Right cardiac atrium (tissue), 5 donors: Measurements from ENCODE around the gene AK4. TPM values are rescaled to one million over a fixed set of nuclear protein-coding genes. Genes with fewer than 3 reads are reported as not detected.
"Not testable (repeated sequence)": the region's sequence is repeated elsewhere in the genome, so short reads cannot be mapped to it uniquely, and the experiment has no call there.

Source experiments
- ATAC-seq, 2 donors: fragments of 200-7000 bp; cut with Tn5 transposase; one replicate each; pipeline versions ENCODE4 v1.8.0 to v1.9.1; 2020; ENCODE audit warnings: moderate library complexity in 2 of 2, mild to moderate bottlenecking in 1 of 2
- DNase-seq, 3 donors: peaks; one replicate each; pipeline ENCODE4 v3.0.0-alpha.2; 2020
- H3K27ac ChIP-seq: one replicate; pipeline ENCODE4 v1.5.1; 2013; ENCODE audit warnings: mild to moderate bottlenecking, low read length, control low read depth, moderate library complexity
- H3K27me3 ChIP-seq: one replicate; pipeline ENCODE4 v1.6.1; 2013; ENCODE audit not compliant: control insufficient read depth, insufficient read depth
- H3K4me1 ChIP-seq: one replicate; pipeline ENCODE4 v1.6.1; 2013; ENCODE audit warnings: low read length; ENCODE audit not compliant: control insufficient read depth, insufficient read depth
- H3K4me3 ChIP-seq: one replicate; pipeline ENCODE4 v1.5.1; 2013; ENCODE audit warnings: low read length, control low read depth
- H3K9me3 ChIP-seq: one replicate; pipeline ENCODE4 v1.6.1; 2013; ENCODE audit warnings: low read length; ENCODE audit not compliant: control insufficient read depth
- WGBS: extraction: QIAGEN DNeasy Blood & Tissue Kit; methylation state at CpG from one replicate; pipeline ENCODE4 v1.1.7; 2013; 5-methylcytosine and 5-hydroxymethylcytosine counted together
- intact Hi-C, 4 donors: fragments of 100-400 bp; cut with DNase I; formaldehyde crosslinking; loops; one replicate each; pipeline versions ENCODE4 v1.11.0 to v1.14.0; 2022 to 2023
- polyA plus RNA-seq: library from polyadenylated mRNA; stranded (reverse); fragments of 200-250 nt; gene quantifications from one replicate; pipeline ENCODE4 v1.2.3, GENCODE V29; 2013
- total RNA-seq, 4 donors: library from RNA; stranded (reverse); fragmentation: NEBNext Ultra II Directional; extraction: Animal tissue kit (Norgen Biotek cat#: 25700); gene quantifications; one replicate each; pipeline ENCODE4 v1.2.1, GENCODE V29; 2021
- donor health status: healthy with polysubstance abuse.
- donor health status: DM: no; HTN: yes; CAD: no.
- donor health status: DM: no; HTN: no; CAD: no.
- donor health status: DM: no; HTN: yes; CAD: no; lungs with severe emphysema.
- donor health status: DM: yes; HTN: yes; CAD: no.

The AK4 gene
- total and polyA plus RNA-seq, 5 donors: 31.2 to 102 (median 89.3) TPM

GRCh38 chr1:65138524-65138923 lies 9.5 kb upstream of the AK4 start:
- WGBS: 95% methylated on average over 1 of the region's 1 CpG
- Histone ChIP-seq H3K27me3 (no peaks in the 10 kb centered on the region), H3K4me3 (no peak overlapping the region), H3K9me3 (no peaks in the 10 kb centered on the region), H3K27ac (no peak overlapping the region), H3K4me1 (no peaks in the 10 kb centered on the region)
- intact Hi-C loops: no loop called here
- DNase-seq (no peak), ATAC-seq (no peak)

DNA sequence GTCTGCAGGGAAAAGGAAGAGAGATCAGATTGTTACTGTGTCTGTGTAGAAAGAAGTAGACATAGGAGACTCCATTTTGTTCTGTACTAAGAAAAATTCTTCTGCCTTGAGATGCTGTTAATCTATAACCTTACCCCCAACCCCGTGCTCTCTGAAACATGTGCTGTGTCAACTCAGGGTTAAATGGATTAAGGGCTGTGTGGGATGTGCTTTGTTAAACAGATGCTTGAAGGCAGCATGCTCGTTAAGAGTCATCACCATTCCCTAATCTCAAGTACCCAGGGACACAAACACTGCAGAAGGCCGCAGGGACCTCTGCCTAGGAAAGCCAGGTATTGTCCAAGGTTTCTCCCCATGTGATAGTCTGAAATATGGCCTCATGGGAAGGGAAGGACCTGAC lies 8.2 kb upstream of the AK4 start:
- H3K27me3 ChIP-seq, H3K4me3 ChIP-seq, ATAC-seq, H3K9me3 ChIP-seq, H3K27ac ChIP-seq, H3K4me1 ChIP-seq, DNase-seq: not testable (repeated sequence)
- intact Hi-C loops: loop anchor here in 3 of 4 donors (10.0 kb wide), 3 partner anchors 65 to 75 kb away; no protein-coding TSS in a partner anchor
- 53% methylated on average over 3 of the region's 3 CpGs for WGBS

GRCh38 chr1:65141394-65141793 lies 6.6 kb upstream of the AK4 start:
- intact Hi-C loops: loop anchor here in 3 of 4 donors (10.0 kb wide), 3 partner anchors 63 to 73 kb away; no protein-coding TSS in a partner anchor
- ATAC-seq: peak; percentile 55 to 85

GRCh38 chr1:65141918-65142317 lies 6.1 kb upstream of the AK4 start:
- ATAC-seq (no peak), DNase-seq (no peak)
- intact Hi-C loops: loop anchor here in 3 of 4 donors (10.0 kb wide), 3 partner anchors 63 to 73 kb away; no protein-coding TSS in a partner anchor
- Histone ChIP-seq H3K27ac (no peak overlapping the region), H3K4me1 (peaks cover 2% of the 10 kb centered on the region), H3K4me3 (no peak overlapping the region), H3K27me3 (no peaks in the 10 kb centered on the region), H3K9me3 (no peaks in the 10 kb centered on the region)

More at GRCh38 chr1:65141394-65141793, 6.6 kb upstream of the AK4 start:
- Histone ChIP-seq H3K9me3 (no peaks in the 10 kb centered on the region), H3K4me1 (no peaks in the 10 kb centered on the region), H3K27me3 (no peaks in the 10 kb centered on the region), H3K27ac (no peak overlapping the region), H3K4me3 (no peak overlapping the region)
- DNase-seq: no peak
- 29% methylated on average over 4 of the region's 4 CpGs for WGBS

DNA sequence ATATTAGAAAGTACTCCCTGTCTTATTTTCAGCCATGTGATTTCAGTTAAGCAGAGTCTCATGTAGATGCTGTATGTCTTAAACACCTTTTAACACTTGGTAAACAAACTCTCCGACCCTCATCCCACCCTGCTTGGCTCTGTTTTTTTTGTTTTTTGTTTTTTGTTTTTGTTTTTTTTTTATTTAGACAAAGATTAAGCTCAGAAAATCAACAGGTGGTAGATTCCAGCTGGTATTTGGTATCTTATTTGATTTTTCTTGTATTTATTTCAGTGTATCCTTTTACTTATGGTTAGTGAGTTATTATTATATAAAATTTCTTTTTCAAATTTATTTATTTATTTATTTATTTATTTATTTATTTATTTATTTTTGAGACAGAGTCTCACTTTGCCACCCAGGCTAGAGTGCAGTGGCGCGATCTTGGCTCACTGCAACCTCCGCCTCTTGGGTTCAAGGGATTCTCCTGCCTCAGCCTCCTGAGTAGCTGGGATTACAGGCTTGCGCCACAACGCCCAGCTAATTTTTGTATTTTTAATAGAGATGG lies 4.8 kb upstream of the AK4 start:
- intact Hi-C loops: loop anchor here in 3 of 4 donors (10.0 kb wide), 3 partner anchors 62 to 72 kb away; no protein-coding TSS in a partner anchor
- WGBS: 96% methylated on average over 6 of the region's 6 CpGs
- not testable (repeated sequence) for H3K27ac ChIP-seq, H3K4me3 ChIP-seq, H3K9me3 ChIP-seq, H3K4me1 ChIP-seq, ATAC-seq, DNase-seq, H3K27me3 ChIP-seq

GRCh38 chr1:65146908-65147423 lies 1.0 kb upstream of the AK4 start:
- DNase-seq: no peak
- Histone ChIP-seq H3K4me1 (peaks cover 3% of the 10 kb centered on the region), H3K9me3 (no peaks in the 10 kb centered on the region), H3K27ac (peak overlapping the region; percentile 55), H3K27me3 (no peaks in the 10 kb centered on the region), H3K4me3 (peak overlapping the region; percentile 63)
- intact Hi-C loops: loop anchor here in 3 of 4 donors (2.0 to 10.0 kb wide), 4 partner anchors 58 to 72 kb away; no protein-coding TSS in a partner anchor
- no peak for ATAC-seq
- WGBS: 17% methylated on average over 20 of the region's 20 CpGs

GRCh38 chr1:65147424-65148177 lies 402 bp upstream of the AK4 start:
- under 1% methylated on average over 88 of the region's 88 CpGs for WGBS
- H3K4me3 ChIP-seq: peak overlapping the region; percentile 63
- no peaks in the 10 kb centered on the region for H3K9me3 ChIP-seq
- no peaks in the 10 kb centered on the region for H3K27me3 ChIP-seq
- DNase-seq (peak; percentile 63 to 82 (median 76)), ATAC-seq (peak; percentile 57 to 75)
- intact Hi-C loops: loop anchor here in 3 of 4 donors (2.0 to 10.0 kb wide), 4 partner anchors 57 to 73 kb away; no protein-coding TSS in a partner anchor
- H3K4me1 ChIP-seq: peaks cover 3% of the 10 kb centered on the region
- peak overlapping the region; percentile 55 for H3K27ac ChIP-seq

- Histone ChIP-seq H3K27ac (peak overlapping the region; percentile 76), H3K27me3 (no peaks in the 10 kb centered on the region), H3K9me3 (no peaks in the 10 kb centered on the region), H3K4me1 (peaks cover 6% of the 10 kb centered on the region), H3K4me3 (peak overlapping the region; percentile 63)
- intact Hi-C loops: loop anchor here in 3 of 4 donors (10.0 kb wide), 3 partner anchors 56 to 74 kb away; no protein-coding TSS in a partner anchor
- peak; percentile 80 to 82 for ATAC-seq
- under 1% methylated on average over 73 of the region's 73 CpGs for WGBS
- DNase-seq: peak; percentile 60 to 82 (median 81)
These were observed 746 bp downstream of the AK4 start for GRCh38 chr1:65148548-65149350.

DNA sequence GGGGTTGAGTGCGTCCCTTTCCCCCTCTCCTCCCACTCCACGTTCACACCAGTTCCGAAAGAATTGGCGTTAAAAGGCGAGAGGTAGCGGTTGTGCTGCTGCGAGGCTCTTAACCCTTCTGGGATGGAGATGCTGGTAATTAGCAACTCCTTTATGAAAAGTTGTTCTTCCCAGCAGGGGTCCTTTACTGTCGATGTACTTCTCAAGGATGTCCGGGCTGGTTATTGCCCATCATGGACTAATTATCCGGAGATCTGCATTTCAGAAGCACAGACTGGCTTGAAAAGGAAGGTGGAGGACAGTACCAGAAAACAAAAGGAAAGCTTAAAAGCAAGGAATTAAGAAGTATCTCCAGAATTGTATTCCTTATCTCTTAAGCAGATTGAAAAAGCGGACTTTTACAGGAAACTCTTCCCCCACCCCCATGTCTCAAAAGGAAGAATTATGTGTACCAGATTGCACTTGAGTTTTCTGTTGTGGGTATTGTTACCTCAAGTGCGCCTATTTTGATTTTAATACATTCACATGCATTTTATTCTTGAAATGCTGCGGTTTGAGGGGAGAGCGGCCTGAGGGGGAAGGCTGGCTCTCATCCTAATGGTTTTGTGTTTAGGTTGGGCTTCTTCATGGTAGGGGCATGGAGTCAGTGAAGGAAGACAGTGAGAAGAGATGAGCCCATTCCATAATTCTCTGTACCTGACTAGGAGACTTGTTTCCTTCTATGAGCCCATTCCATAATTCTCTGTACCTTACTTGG lies 1.5 kb downstream of the AK4 start:
- H3K27ac ChIP-seq: peak overlapping the region; percentile 76
- peak overlapping the region; percentile 63 for H3K4me3 ChIP-seq
- WGBS: 27% methylated on average over 14 of the region's 14 CpGs
- intact Hi-C loops: loop anchor here in 3 of 4 donors (10.0 kb wide), 3 partner anchors 55 to 75 kb away; no protein-coding TSS in a partner anchor
- peak in 1 of 2 donors; percentile 6 for ATAC-seq
- no peaks in the 10 kb centered on the region for H3K27me3 ChIP-seq
- H3K4me1 ChIP-seq: peaks cover 6% of the 10 kb centered on the region
- no peak for DNase-seq
- no peaks in the 10 kb centered on the region for H3K9me3 ChIP-seq

DNA sequence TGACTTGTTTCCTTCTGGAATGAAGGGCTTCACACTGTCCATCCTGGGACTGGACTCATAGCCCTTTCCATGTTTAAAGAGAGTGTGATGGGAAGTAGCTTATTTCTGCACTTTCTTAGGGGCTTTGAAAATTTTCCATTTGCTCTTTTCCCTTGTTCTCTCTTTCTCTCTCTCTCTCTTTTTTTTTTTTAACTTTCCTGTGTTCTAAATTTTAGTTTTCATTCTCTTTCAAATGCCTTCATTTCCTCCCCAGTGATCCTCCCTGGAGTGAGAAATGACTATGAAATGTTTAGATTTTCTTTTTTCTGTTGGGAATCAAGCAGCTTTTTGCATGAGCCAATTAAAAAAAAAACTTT lies 2.1 kb downstream of the AK4 start:
- peaks cover 6% of the 10 kb centered on the region for H3K4me1 ChIP-seq

More for the DNA sequence above, 2.1 kb downstream of the AK4 start:
- no peak overlapping the region for H3K27ac ChIP-seq
- peak overlapping the region; percentile 63 for H3K4me3 ChIP-seq
- intact Hi-C loops: no loop called here
- no peak for DNase-seq
- no peaks in the 10 kb centered on the region for H3K9me3 ChIP-seq
- H3K27me3 ChIP-seq: no peaks in the 10 kb centered on the region
- no peak for ATAC-seq
